Amygdala (tissue), 56 donors: ENCODE data around the gene AUTS2.
A peak's percentile ranks its signal among the peaks of the same experiment; 100 is the strongest.

Source experiments
- DNase-seq, 56 donors: peaks; one replicate each; lab custom pipeline; 2025; lab: John Stamatoyannopoulos, UW

The AUTS2 gene

GRCh38 chr7:70615066-70615606, 1016.9 kb downstream of the AUTS2 start:
- DNase-seq = no peak

GRCh38 chr7:70616211-70616610, 1017.9 kb downstream of the AUTS2 start:
- no peak for DNase-seq

GRCh38 chr7:70616821-70617220, 1018.5 kb downstream of the AUTS2 start:
- DNase-seq = no peak

- DNase-seq = peak in 1 of 56 donors; percentile 16
These were observed 1019.8 kb downstream of the AUTS2 start for GRCh38 chr7:70618020-70618551.

GRCh38 chr7:70619130-70619529, 1020.9 kb downstream of the AUTS2 start:
- DNase-seq = no peak

GRCh38 chr7:70619659-70620058, 1021.4 kb downstream of the AUTS2 start:
- DNase-seq = no peak

GRCh38 chr7:70620333-70621055, 1022.2 kb downstream of the AUTS2 start:
- DNase-seq = peak in 36 of 56 donors; percentile 6 to 70 (median 38)

- DNase-seq = peak in 5 of 56 donors; percentile 7 to 26 (median 20)
These were observed 1023.8 kb downstream of the AUTS2 start for GRCh38 chr7:70621954-70622600.

GRCh38 chr7:70622936-70623335, 1024.7 kb downstream of the AUTS2 start:
- DNase-seq = no peak

GRCh38 chr7:70624500-70625103, 1026.3 kb downstream of the AUTS2 start:
- DNase-seq = no peak

- DNase-seq = peak in 1 of 56 donors; percentile 22
These were observed 1029.2 kb downstream of the AUTS2 start for GRCh38 chr7:70627461-70627860.

GRCh38 chr7:70630440-70630817, 1032.2 kb downstream of the AUTS2 start:
- DNase-seq = no peak

- peak in 4 of 56 donors; percentile 19 to 38 (median 28) for DNase-seq
These were observed 1032.7 kb downstream of the AUTS2 start for GRCh38 chr7:70630818-70631457.

- DNase-seq = no peak
These were observed 1033.4 kb downstream of the AUTS2 start for GRCh38 chr7:70631718-70632117.

GRCh38 chr7:70632400-70632799, 1034.1 kb downstream of the AUTS2 start:
- DNase-seq = no peak

- no peak for DNase-seq
These were observed 1035.8 kb downstream of the AUTS2 start for GRCh38 chr7:70634071-70634470.

GRCh38 chr7:70634610-70635068, 1036.4 kb downstream of the AUTS2 start:
- DNase-seq = no peak

GRCh38 chr7:70635633-70636032, 1037.4 kb downstream of the AUTS2 start:
- DNase-seq = no peak

GRCh38 chr7:70636169-70636568, 1037.9 kb downstream of the AUTS2 start:
- no peak for DNase-seq

GRCh38 chr7:70637726-70638125, 1039.5 kb downstream of the AUTS2 start:
- DNase-seq = no peak
